H9 (cell line): ENCODE measurements around the gene TTYH1. TPM values are rescaled to one million over a fixed set of nuclear protein-coding genes. Genes with fewer than 3 reads are reported as not detected.

Experiments
- DNase-seq: peaks from one replicate; pipeline ENCODE4 v3.0.0-alpha.2; 2017
- H2AFZ ChIP-seq: one replicate; pipeline ENCODE4 v1.6.1; 2013; ENCODE audit warnings: mild to moderate bottlenecking, low read length, control low read depth, moderate library complexity
- H2AK5ac ChIP-seq: 2 replicates; pipeline ENCODE4 v1.6.1; 2013; ENCODE audit warnings: low read length, control low read depth, mixed read lengths; ENCODE audit not compliant: insufficient read length
- H2BK120ac ChIP-seq: one replicate; pipeline ENCODE4 v1.6.1; 2013; ENCODE audit warnings: low read depth, mild to moderate bottlenecking, low read length, control low read depth, inconsistent platforms; ENCODE audit not compliant: poor library complexity, severe bottlenecking
- H2BK12ac ChIP-seq: 2 replicates; pipeline ENCODE4 v1.6.1; 2013; ENCODE audit warnings: low read length, control low read depth, mixed read lengths, low read depth; ENCODE audit not compliant: insufficient read length
- H2BK15ac ChIP-seq: 2 replicates; pipeline ENCODE4 v1.6.1; 2013; ENCODE audit warnings: low read depth, low read length, control low read depth
- H2BK20ac ChIP-seq: one replicate; pipeline ENCODE4 v1.6.1; 2013; ENCODE audit warnings: low read depth, mild to moderate bottlenecking, low read length, control low read depth, inconsistent platforms; ENCODE audit not compliant: poor library complexity, severe bottlenecking
- H2BK5ac ChIP-seq: 2 replicates; pipeline ENCODE4 v1.6.1; 2013; ENCODE audit warnings: low read length, control low read depth, mixed read lengths; ENCODE audit not compliant: insufficient read length
- H3K14ac ChIP-seq: 2 replicates; pipeline ENCODE4 v1.6.1; 2013; ENCODE audit warnings: low read length, control low read depth; ENCODE audit not compliant: insufficient read depth
- H3K18ac ChIP-seq: 2 replicates; pipeline ENCODE4 v1.6.1; 2013; ENCODE audit warnings: low read depth, mild to moderate bottlenecking, mixed read lengths, low read length, control low read depth; ENCODE audit not compliant: insufficient read length
- H3K23ac ChIP-seq: 2 replicates; pipeline ENCODE4 v1.6.1; 2013; ENCODE audit warnings: low read length, control low read depth, mixed read lengths, low read depth; ENCODE audit not compliant: insufficient read length
- H3K23me2 ChIP-seq: 2 replicates; pipeline ENCODE4 v1.6.1; 2013; ENCODE audit warnings: low read depth, mild to moderate bottlenecking, mixed read lengths, low read length, control low read depth; ENCODE audit not compliant: insufficient read length, poor library complexity, severe bottlenecking
- H3K27ac ChIP-seq: 2 replicates; pipeline ENCODE4 v1.5.1; 2013; ENCODE audit warnings: low read length, control low read depth, mixed read lengths, low read depth; ENCODE audit not compliant: insufficient read length
- H3K27me3 ChIP-seq: 2 replicates; pipeline ENCODE4 v1.6.1; 2013; ENCODE audit warnings: low read length, control low read depth, inconsistent platforms; ENCODE audit not compliant: insufficient read depth
- H3K4ac ChIP-seq: 2 replicates; pipeline ENCODE4 v1.6.1; 2013; ENCODE audit warnings: low read depth, mild to moderate bottlenecking, control low read depth, inconsistent platforms, low read length, moderate library complexity
- H3K4me1 ChIP-seq: 2 replicates; pipeline ENCODE4 v1.6.1; 2013; ENCODE audit warnings: low read length, control low read depth, inconsistent platforms; ENCODE audit not compliant: insufficient read depth
- H3K4me2 ChIP-seq: 2 replicates; pipeline ENCODE4 v1.6.1; 2013; ENCODE audit warnings: low read length, control low read depth, mixed read lengths; ENCODE audit not compliant: insufficient read length, insufficient read depth
- H3K56ac ChIP-seq: 2 replicates; pipeline ENCODE4 v1.6.1; 2013; ENCODE audit warnings: low read depth, mild to moderate bottlenecking, mixed read lengths, low read length, control low read depth; ENCODE audit not compliant: insufficient read length
- H3K79me1 ChIP-seq: 2 replicates; pipeline ENCODE4 v1.6.1; 2013; ENCODE audit warnings: low read depth, mild to moderate bottlenecking, moderate library complexity, low read length, control low read depth, inconsistent platforms; ENCODE audit not compliant: insufficient read depth, poor library complexity, severe bottlenecking
- H3K79me2 ChIP-seq: 2 replicates; pipeline ENCODE4 v1.6.1; 2013; ENCODE audit warnings: low read length, control low read depth, inconsistent platforms; ENCODE audit not compliant: insufficient read depth
- H3K9ac ChIP-seq: 2 replicates; pipeline ENCODE4 v1.6.1; 2013; ENCODE audit warnings: low read length, control low read depth, mixed read lengths; ENCODE audit not compliant: insufficient read length; ENCODE audit errors: extremely low read depth
- H3K9me3 ChIP-seq: one replicate; pipeline ENCODE4 v1.6.1; 2013; ENCODE audit warnings: low read depth, low read length, inconsistent platforms; ENCODE audit not compliant: control insufficient read depth
- H3T11ph ChIP-seq: one replicate; pipeline ENCODE4 v1.6.1; 2013; ENCODE audit warnings: mild to moderate bottlenecking, low read length, control low read depth, inconsistent platforms
- H4K20me1 ChIP-seq: one replicate; pipeline ENCODE4 v1.6.1; 2013; ENCODE audit not compliant: control insufficient read depth, insufficient read length, insufficient read depth
- H4K5ac ChIP-seq: 2 replicates; pipeline ENCODE4 v1.6.1; 2013; ENCODE audit warnings: low read depth, mild to moderate bottlenecking, mixed read lengths, low read length, control low read depth; ENCODE audit not compliant: insufficient read length
- H4K8ac ChIP-seq: replicated peaks from 2 replicates; pipeline ENCODE4 v1.6.1; 2013; ENCODE audit warnings: low read length, control low read depth, mixed read lengths, low read depth; ENCODE audit not compliant: insufficient read length
- H4K91ac ChIP-seq: 2 replicates; pipeline ENCODE4 v1.6.1; 2013; ENCODE audit warnings: low read depth, mild to moderate bottlenecking, moderate library complexity, mixed read lengths, low read length, control low read depth; ENCODE audit not compliant: insufficient read length
- H3K27ac Mint-ChIP-seq, 3 experiments: 2 replicates in 2 of 3; 3 replicates in 1 of 3; pipeline ENCODE4 v1.8.0; 2020 to 2021; ENCODE audit warnings: mixed read lengths in 3 of 3, mild to moderate bottlenecking in 1 of 3, moderate library complexity in 1 of 3
- H3K27me3 Mint-ChIP-seq: 2 replicates; pipeline ENCODE4 v1.8.0; 2021; ENCODE audit warnings: low read depth, mild to moderate bottlenecking, moderate library complexity, mixed read lengths
- H3K36me3 Mint-ChIP-seq, 3 experiments: 2 replicates in 2 of 3; 3 replicates in 1 of 3; pipeline ENCODE4 v1.8.0; 2020 to 2021; ENCODE audit warnings: low read depth in 3 of 3, mixed read lengths in 3 of 3; ENCODE audit not compliant: insufficient read depth in 1 of 3
- H3K4me1 Mint-ChIP-seq, 2 experiments: 2 replicates each; pipeline ENCODE4 v1.8.0; 2020; ENCODE audit warnings: mixed read lengths in 2 of 2
- H3K4me3 Mint-ChIP-seq, 2 experiments: 2 replicates in 1 of 2; 3 replicates in 1 of 2; pipeline ENCODE4 v1.8.0; 2020 to 2021; ENCODE audit warnings: mild to moderate bottlenecking in 2 of 2, mixed read lengths in 2 of 2, moderate library complexity in 1 of 2
- H3K9me3 Mint-ChIP-seq, 2 experiments: 2 replicates in 1 of 2; 3 replicates in 1 of 2; pipeline ENCODE4 v1.8.0; 2020; ENCODE audit warnings: mild to moderate bottlenecking in 2 of 2, mixed read lengths in 2 of 2, moderate library complexity in 1 of 2
- WGBS: extraction: QIAGEN DNeasy Blood & Tissue Kit; methylation state at CpG from one replicate; pipeline ENCODE4 v1.1.7; 2013; ENCODE audit warnings: missing lambda C conversion rate, low lambda C conversion rate, mixed read lengths; ENCODE audit not compliant: insufficient read length; ENCODE audit errors: extremely low coverage; 5-methylcytosine and 5-hydroxymethylcytosine counted together
- total RNA-seq: library from RNA; stranded (reverse); gene quantifications from 2 replicates; pipeline ENCODE4 v1.2.1, GENCODE V29; 2021
- TF ChIP-seq, protein P1 (sequence below): fragments of 200-600 bp; sonication (generic); conservative IDR thresholded peaks from 3 replicates; pipeline ENCODE4 v1.8.0; 2021; ENCODE audit warnings: antibody characterized with exemption, mild to moderate bottlenecking

Gene TTYH1
- total RNA-seq, 1 experiment from 2014 or later: 47.1 TPM

DNA sequence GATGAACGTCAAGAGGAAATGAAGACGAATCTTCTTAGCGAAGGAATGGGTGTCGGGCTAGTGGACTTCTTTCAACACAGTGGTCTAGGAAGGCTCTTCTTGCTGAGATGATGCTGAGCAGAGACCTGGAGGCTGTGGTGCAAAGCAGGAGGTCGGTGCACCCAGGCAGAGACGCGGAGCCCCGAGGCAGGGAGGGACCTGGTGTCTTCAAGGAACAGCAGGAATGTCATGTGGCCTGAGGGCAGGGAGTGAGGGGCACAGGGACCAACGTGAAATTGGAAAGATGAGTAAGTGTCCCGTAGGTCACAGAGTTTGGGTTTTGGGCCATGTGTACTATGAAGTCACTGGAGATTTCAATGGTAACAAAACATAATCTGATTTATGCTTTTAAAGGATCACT is 69.2 kb downstream of the TTYH1 start:
- no peaks in the 10 kb centered on the region for H4K20me1 ChIP-seq
- peaks cover 17 to 62% of the 10 kb centered on the region in 2 experiments for H3K9me3 Mint-ChIP-seq
- H3K4me1 Mint-ChIP-seq: peaks cover 0 to 5% of the 10 kb centered on the region in 2 experiments; a peak in 2 of 4 replicates
- H3K36me3 Mint-ChIP-seq: peaks cover 0 to 5% (median 0%) of the 10 kb centered on the region in 3 experiments; a peak in 1 of 7 replicates
- no peak for DNase-seq
- H3K23me2 ChIP-seq: no peaks in the 10 kb centered on the region
- H3T11ph ChIP-seq: no peak overlapping the region
- no peak overlapping the region for H3K14ac ChIP-seq
- H3K27ac ChIP-seq: no peak overlapping the region
- no peak overlapping the region for H2BK5ac ChIP-seq
- no peak overlapping the region for H3K27ac Mint-ChIP-seq
- H3K79me2 ChIP-seq: no peaks in the 10 kb centered on the region
- no peak overlapping the region for H3K23ac ChIP-seq
- no peak overlapping the region for H2BK20ac ChIP-seq
- H3K27me3 Mint-ChIP-seq: peaks cover 7% of the 10 kb centered on the region
- no peak overlapping the region for H2BK15ac ChIP-seq
- H2BK12ac ChIP-seq: no peak overlapping the region
- no peak overlapping the region for H3K4me2 ChIP-seq
- no peak overlapping the region for H4K5ac ChIP-seq
- no peak overlapping the region for H3K4me3 Mint-ChIP-seq
- H2BK120ac ChIP-seq: no peak overlapping the region
- H2AFZ ChIP-seq: no peak overlapping the region
- H2AK5ac ChIP-seq: no peak overlapping the region
- H3K4me1 ChIP-seq: no peaks in the 10 kb centered on the region
- TF ChIP-seq, protein P1, sequence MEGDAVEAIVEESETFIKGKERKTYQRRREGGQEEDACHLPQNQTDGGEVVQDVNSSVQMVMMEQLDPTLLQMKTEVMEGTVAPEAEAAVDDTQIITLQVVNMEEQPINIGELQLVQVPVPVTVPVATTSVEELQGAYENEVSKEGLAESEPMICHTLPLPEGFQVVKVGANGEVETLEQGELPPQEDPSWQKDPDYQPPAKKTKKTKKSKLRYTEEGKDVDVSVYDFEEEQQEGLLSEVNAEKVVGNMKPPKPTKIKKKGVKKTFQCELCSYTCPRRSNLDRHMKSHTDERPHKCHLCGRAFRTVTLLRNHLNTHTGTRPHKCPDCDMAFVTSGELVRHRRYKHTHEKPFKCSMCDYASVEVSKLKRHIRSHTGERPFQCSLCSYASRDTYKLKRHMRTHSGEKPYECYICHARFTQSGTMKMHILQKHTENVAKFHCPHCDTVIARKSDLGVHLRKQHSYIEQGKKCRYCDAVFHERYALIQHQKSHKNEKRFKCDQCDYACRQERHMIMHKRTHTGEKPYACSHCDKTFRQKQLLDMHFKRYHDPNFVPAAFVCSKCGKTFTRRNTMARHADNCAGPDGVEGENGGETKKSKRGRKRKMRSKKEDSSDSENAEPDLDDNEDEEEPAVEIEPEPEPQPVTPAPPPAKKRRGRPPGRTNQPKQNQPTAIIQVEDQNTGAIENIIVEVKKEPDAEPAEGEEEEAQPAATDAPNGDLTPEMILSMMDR: no peak
- H3K9ac ChIP-seq: no peak overlapping the region
- no peak overlapping the region for H4K8ac ChIP-seq
- no peaks in the 10 kb centered on the region for H3K27me3 ChIP-seq
- H3K9me3 ChIP-seq: peaks cover 5% of the 10 kb centered on the region
- H3K18ac ChIP-seq: no peak overlapping the region
- no peak overlapping the region for H4K91ac ChIP-seq
- no peaks in the 10 kb centered on the region for H3K79me1 ChIP-seq
- no peak overlapping the region for H3K56ac ChIP-seq
- no CpG with 5 or more reads among the region's 10 CpGs for WGBS
- no peak overlapping the region for H3K4ac ChIP-seq
